Naive thymus-derived CD4-positive, alpha-beta T cell (primary cell): ENCODE results near the gene RHOJ. TPM values are rescaled to one million over a fixed set of nuclear protein-coding genes. Genes with fewer than 3 reads are reported as not detected.

ENCODE experiments used
- ATAC-seq: fragments of 150-1000 bp; cut with Tn5 transposase; 2 replicates; pipeline ENCODE4 v1.10.0; 2021; ENCODE audit warnings: mild to moderate bottlenecking, moderate library complexity
- CTCF ChIA-PET: fragments of 350-600 bp; sonication (Branson Sonifier 250); formaldehyde crosslinking; loops from one replicate; lab custom pipeline; 2021; ENCODE audit warnings: antibody characterized with exemption; lab: Charles Lee
- POLR2A ChIA-PET: fragments of 350-600 bp; sonication (Branson Sonifier 250); formaldehyde crosslinking; loops from one replicate; lab custom pipeline; 2021; ENCODE audit warnings: antibody characterized with exemption, inconsistent platforms; lab: Charles Lee
- DNase-seq, 9 donors: peaks; one replicate each; pipeline versions ENCODE4 v3.0.0 to v3.0.0-alpha.2; 2020 to 2022; ENCODE audit warnings: mixed read lengths in 1 of 9
- H3K27ac ChIP-seq: one replicate; pipeline ENCODE4 v1.7.0; 2013; ENCODE audit warnings: mild to moderate bottlenecking, low read depth, low read length, moderate library complexity
- H3K27me3 ChIP-seq, 2 donors: one replicate each; pipeline ENCODE4 v1.7.0; 2013; ENCODE audit warnings: low read length in 2 of 2, mild to moderate bottlenecking in 2 of 2, moderate library complexity in 2 of 2; ENCODE audit not compliant: control insufficient read depth in 2 of 2, insufficient read depth in 2 of 2
- H3K36me3 ChIP-seq, 3 experiments: 1 replicate in 2 of 3; 2 replicates in 1 of 3; pipeline ENCODE4 v1.7.0; 2013; ENCODE audit warnings: low read length in 3 of 3, mild to moderate bottlenecking in 3 of 3, moderate library complexity in 1 of 3; ENCODE audit not compliant: insufficient read depth in 3 of 3, control insufficient read depth in 2 of 3
- H3K4me1 ChIP-seq, 2 donors: one replicate each; pipeline ENCODE4 v1.7.0; 2013; ENCODE audit warnings: low read length in 2 of 2, mild to moderate bottlenecking in 2 of 2, moderate library complexity in 1 of 2; ENCODE audit not compliant: control insufficient read depth in 2 of 2, insufficient read depth in 2 of 2
- H3K4me3 ChIP-seq: 2 replicates; pipeline ENCODE4 v1.7.0; 2013; ENCODE audit warnings: mild to moderate bottlenecking, low read length
- H3K9me3 ChIP-seq, 3 experiments: 1 replicate in 2 of 3; 2 replicates in 1 of 3; pipeline ENCODE4 v1.7.0; 2013; ENCODE audit warnings: low read length in 3 of 3; ENCODE audit not compliant: control insufficient read depth in 2 of 3
- H3K27ac Mint-ChIP-seq, 9 donors: one replicate each; pipeline ENCODE4 v1.8.0; 2020 to 2022; ENCODE audit warnings: mixed read lengths in 9 of 9, mild to moderate bottlenecking in 8 of 9, moderate library complexity in 5 of 9, inconsistent platforms in 2 of 9
- H3K27me3 Mint-ChIP-seq, 5 donors: one replicate each; pipeline ENCODE4 v1.8.0; 2021 to 2022; ENCODE audit warnings: mixed read lengths in 5 of 5, mild to moderate bottlenecking in 1 of 5
- H3K36me3 Mint-ChIP-seq, 5 donors: one replicate each; pipeline ENCODE4 v1.8.0; 2020 to 2022; ENCODE audit warnings: mixed read lengths in 5 of 5, mild to moderate bottlenecking in 3 of 5, inconsistent platforms in 1 of 5
- H3K4me1 Mint-ChIP-seq, 7 donors: one replicate each; pipeline ENCODE4 v1.8.0; 2020 to 2022; ENCODE audit warnings: mixed read lengths in 7 of 7, mild to moderate bottlenecking in 3 of 7, inconsistent platforms in 1 of 7
- H3K4me3 Mint-ChIP-seq, 10 donors: one replicate each; pipeline ENCODE4 v1.8.0; 2020 to 2022; ENCODE audit warnings: mild to moderate bottlenecking in 10 of 10, mixed read lengths in 10 of 10, moderate library complexity in 6 of 10, inconsistent platforms in 2 of 10
- H3K9me3 Mint-ChIP-seq, 11 donors: one replicate each; pipeline ENCODE4 v1.8.0; 2020 to 2022; ENCODE audit warnings: mixed read lengths in 11 of 11, mild to moderate bottlenecking in 4 of 11, inconsistent platforms in 1 of 11, moderate library complexity in 1 of 11
- intact Hi-C, 2 donors: fragments of 100-400 bp; cut with micrococcal nuclease; formaldehyde crosslinking; loops; one replicate each; pipeline ENCODE4 v1.15.1; 2023
- polyA plus RNA-seq, 2 donors: library from polyadenylated mRNA; unstranded; fragments of 300-500 nt; fragmentation: Illumina TruSeq; gene quantifications; one replicate each; pipeline ENCODE4 v1.2.3, GENCODE V29; 2021
- total RNA-seq, 6 experiments: library from RNA in 5 of 6; stranded (reverse) in 5 of 6; gene quantifications; 1 replicate in 5 of 6; 2 replicates in 1 of 6; pipeline ENCODE4 v1.2.3 and lab custom pipeline; 2021 to 2026

The RHOJ gene
- total and polyA plus RNA-seq, 7 experiments from 2014 or later, result not detected

DNA sequence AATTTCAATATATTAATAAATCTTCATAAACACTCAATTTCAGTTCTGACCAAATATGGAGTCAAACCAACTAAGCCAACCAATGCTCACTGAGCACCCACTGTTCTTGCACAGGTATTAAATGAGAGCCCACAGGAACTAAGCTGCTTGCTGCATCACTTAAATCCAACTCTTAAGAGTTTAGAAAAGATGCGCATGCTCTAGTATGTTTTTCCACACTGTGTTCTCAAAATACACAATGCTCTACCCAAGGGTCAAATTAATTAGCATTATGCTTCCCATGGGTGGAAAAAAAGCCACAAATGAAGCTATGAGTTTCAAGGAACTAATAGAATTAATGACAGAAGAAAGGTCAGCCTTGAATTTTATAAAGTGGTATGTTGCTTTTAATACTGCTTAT lies 118.2 kb downstream of the RHOJ start:
- no peaks in the 10 kb centered on the region for H3K36me3 Mint-ChIP-seq
- no peaks in the 10 kb centered on the region for H3K4me1 Mint-ChIP-seq
- no peaks in the 10 kb centered on the region for H3K9me3 ChIP-seq
- H3K9me3 Mint-ChIP-seq, result peaks cover 0 to 4% (median 0%) of the 10 kb centered on the region in 11 donors
- no peaks in the 10 kb centered on the region for H3K27me3 ChIP-seq
- no peaks in the 10 kb centered on the region for H3K4me1 ChIP-seq
- peaks cover 5 to 26% (median 12%) of the 10 kb centered on the region in 5 donors for H3K27me3 Mint-ChIP-seq
- intact Hi-C loops, result no loop called here
- no peak overlapping the region for H3K4me3 ChIP-seq
- no peaks in the 10 kb centered on the region for H3K36me3 ChIP-seq
- CTCF ChIA-PET, result no interaction called here
- no peak overlapping the region for H3K4me3 Mint-ChIP-seq
- no peak for DNase-seq
- ATAC-seq, result no peak
- no peak overlapping the region for H3K27ac Mint-ChIP-seq
- POLR2A ChIA-PET, result no interaction called here
- no peak overlapping the region for H3K27ac ChIP-seq

DNA sequence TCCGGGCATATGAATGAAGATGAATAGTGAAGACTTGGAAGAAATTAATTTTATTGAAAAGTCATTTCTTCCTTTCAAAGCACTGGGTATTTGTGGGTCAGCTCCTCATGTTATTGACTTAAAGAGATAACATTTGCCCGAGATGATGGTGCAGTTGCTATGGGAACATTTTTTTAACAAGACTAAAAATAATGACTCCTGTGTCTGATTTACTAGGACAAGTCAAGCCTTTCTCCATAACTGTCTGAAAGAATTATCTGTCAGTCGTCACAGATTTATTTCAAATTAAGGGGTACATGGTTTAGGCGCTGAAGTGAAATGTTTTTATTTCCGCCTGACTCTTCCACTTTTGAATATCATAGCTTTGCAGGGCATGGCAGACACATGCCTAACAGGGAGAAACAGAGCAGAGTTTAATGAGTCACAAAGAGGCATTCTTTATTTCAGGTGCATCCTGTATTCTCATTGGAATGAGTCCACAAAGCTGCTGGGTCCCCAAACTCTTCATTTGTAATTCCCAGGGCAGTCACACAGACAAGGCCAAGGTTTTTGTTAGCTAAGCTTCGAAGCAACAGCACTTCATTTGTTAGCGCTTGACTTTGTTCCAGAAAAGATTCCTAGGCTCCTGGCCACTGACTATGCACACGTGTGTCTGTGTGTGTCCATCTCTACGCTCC lies 118.8 kb downstream of the RHOJ start:
- H3K4me3 ChIP-seq, result no peak overlapping the region
- no peaks in the 10 kb centered on the region for H3K9me3 ChIP-seq
- Mint-ChIP-seq H3K4me1 (no peaks in the 10 kb centered on the region), H3K4me3 (no peak overlapping the region), H3K27ac (no peak overlapping the region), H3K27me3 (peaks cover 5 to 23% (median 12%) of the 10 kb centered on the region in 5 donors), H3K9me3 (peaks cover 0 to 4% (median 0%) of the 10 kb centered on the region in 11 donors), H3K36me3 (no peaks in the 10 kb centered on the region)
- CTCF ChIA-PET, result no interaction called here
- H3K27ac ChIP-seq, result no peak overlapping the region
- H3K36me3 ChIP-seq, result no peaks in the 10 kb centered on the region
- peaks cover 0 to 2% of the 10 kb centered on the region in 2 donors for H3K27me3 ChIP-seq
- no peaks in the 10 kb centered on the region for H3K4me1 ChIP-seq
- intact Hi-C loops, result no loop called here
- POLR2A ChIA-PET, result no interaction called here
- ATAC-seq (no peak), DNase-seq (no peak)

DNA sequence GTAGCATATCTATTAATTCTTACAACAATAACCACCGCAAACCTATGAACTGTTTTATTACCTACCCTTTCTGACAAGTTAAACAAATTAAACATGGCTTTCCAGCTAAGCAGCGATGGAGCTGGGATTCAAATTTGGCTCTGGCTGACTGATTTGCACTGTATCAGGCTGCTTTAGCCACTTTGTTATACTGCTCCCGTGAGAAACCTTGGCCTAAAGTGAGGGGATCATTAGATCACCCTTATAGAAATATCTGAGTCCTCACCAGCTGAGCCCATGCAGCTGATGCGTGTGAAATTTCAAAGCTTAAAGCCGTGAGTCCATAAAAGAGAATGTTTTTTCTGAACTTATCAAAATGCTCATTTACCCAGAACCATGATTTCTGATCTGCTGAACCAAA lies 122.6 kb downstream of the RHOJ start:
- POLR2A ChIA-PET, result interaction anchor here (0.6 kb wide), 1 partner anchor 38 kb away, joined by 4 read pairs; no protein-coding TSS in a partner anchor
- Mint-ChIP-seq H3K9me3 (peaks cover 0 to 8% (median 0%) of the 10 kb centered on the region in 11 donors), H3K27me3 (peaks cover 0 to 21% (median 11%) of the 10 kb centered on the region in 5 donors), H3K4me1 (no peaks in the 10 kb centered on the region), H3K4me3 (no peak overlapping the region), H3K27ac (no peak overlapping the region), H3K36me3 (no peaks in the 10 kb centered on the region)
- H3K27ac ChIP-seq, result no peak overlapping the region
- no peaks in the 10 kb centered on the region for H3K9me3 ChIP-seq
- peaks cover 0 to 2% of the 10 kb centered on the region in 2 donors for H3K27me3 ChIP-seq
- H3K36me3 ChIP-seq, result no peaks in the 10 kb centered on the region
- CTCF ChIA-PET, result no interaction called here
- no peak overlapping the region for H3K4me3 ChIP-seq
- intact Hi-C loops, result no loop called here
- H3K4me1 ChIP-seq, result no peaks in the 10 kb centered on the region
- no peak for DNase-seq
- no peak for ATAC-seq

DNA sequence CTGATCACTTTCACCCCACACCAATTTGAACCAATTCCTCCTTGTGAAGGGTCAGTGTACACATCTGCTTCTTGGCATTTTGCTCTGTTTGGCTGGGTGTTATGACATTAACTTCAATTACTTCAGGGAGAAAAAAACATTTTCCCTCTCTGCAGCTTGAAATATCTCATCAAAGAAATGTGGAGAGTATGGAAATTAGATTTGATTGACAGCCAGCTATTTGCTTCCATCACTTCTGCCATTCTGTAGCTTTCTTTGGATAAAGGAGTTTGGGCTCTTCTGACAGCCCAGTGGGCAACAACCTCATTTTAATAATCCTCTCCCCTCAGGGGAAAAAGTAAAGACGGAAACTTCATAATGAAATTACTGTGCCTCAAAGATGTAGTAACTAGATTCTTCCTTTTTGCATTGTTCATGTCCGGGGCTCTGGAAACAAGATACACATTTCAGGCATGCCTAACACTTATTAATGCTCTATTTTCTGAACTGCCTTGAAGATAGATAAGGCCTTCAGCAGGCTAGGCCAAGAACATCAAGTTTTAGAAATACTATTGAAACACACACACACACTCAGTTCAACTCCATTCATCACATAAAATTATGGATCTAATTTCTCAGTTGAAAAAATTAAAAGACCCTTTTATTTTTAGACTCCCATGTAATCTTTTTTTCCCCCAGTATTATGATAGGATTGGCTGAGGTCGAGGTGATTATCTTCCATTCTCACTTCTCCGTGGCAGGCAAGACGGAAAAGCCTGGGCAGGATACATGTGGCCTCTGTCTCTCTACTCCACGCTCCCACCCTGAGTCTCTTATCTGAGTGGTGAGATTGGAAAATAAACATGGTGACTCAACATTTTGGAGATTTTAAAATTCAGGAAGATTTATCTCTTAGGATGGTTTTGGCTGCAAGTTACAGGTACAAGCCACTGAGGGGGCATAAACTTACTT lies 124.8 kb downstream of the RHOJ start:
- Histone ChIP-seq H3K27ac (no peak overlapping the region), H3K4me1 (no peaks in the 10 kb centered on the region), H3K4me3 (no peak overlapping the region), H3K9me3 (no peaks in the 10 kb centered on the region), H3K27me3 (peaks cover 0 to 2% of the 10 kb centered on the region in 2 donors), H3K36me3 (no peaks in the 10 kb centered on the region)
- intact Hi-C loops, result no loop called here
- Mint-ChIP-seq H3K27ac (no peak overlapping the region), H3K9me3 (peaks cover 0 to 8% (median 0%) of the 10 kb centered on the region in 11 donors), H3K36me3 (no peaks in the 10 kb centered on the region), H3K27me3 (peaks cover 10 to 22% (median 13%) of the 10 kb centered on the region in 5 donors), H3K4me1 (no peaks in the 10 kb centered on the region), H3K4me3 (no peak overlapping the region)
- CTCF ChIA-PET, result no interaction called here
- DNase-seq (no peak), ATAC-seq (no peak)
- POLR2A ChIA-PET, result no interaction called here

DNA sequence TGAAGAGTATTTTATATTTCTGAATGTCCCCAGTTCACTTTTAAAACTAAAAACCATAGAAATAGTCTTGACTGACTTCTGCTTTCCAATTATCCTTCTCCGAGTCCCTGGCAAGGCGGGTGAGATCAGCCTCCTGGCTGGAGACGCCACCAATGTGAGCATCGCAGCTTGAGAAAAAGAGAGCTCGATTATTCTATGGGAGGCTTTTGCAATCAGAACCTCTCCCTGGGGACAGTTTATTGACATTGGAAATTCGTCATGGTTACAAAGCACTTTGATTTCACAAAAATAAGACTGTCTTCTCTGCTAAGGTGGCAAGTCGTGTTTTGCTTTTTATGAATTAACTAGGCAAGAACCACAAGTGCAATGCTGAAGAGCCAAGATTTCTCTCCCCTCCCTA lies 138.1 kb downstream of the RHOJ start:
- no peaks in the 10 kb centered on the region for H3K36me3 Mint-ChIP-seq
- ATAC-seq (no peak), DNase-seq (no peak)
- ChIA-PET CTCF (no interaction called here), POLR2A (no interaction called here)
- H3K27ac Mint-ChIP-seq, result no peak overlapping the region
- Histone ChIP-seq H3K27ac (no peak overlapping the region), H3K4me1 (no peaks in the 10 kb centered on the region), H3K27me3 (no peaks in the 10 kb centered on the region), H3K4me3 (no peak overlapping the region), H3K36me3 (no peaks in the 10 kb centered on the region), H3K9me3 (no peaks in the 10 kb centered on the region)
- intact Hi-C loops, result no loop called here
- H3K4me3 Mint-ChIP-seq, result no peak overlapping the region
- no peaks in the 10 kb centered on the region for H3K4me1 Mint-ChIP-seq
- peaks cover 21 to 47% (median 29%) of the 10 kb centered on the region in 5 donors for H3K27me3 Mint-ChIP-seq
- H3K9me3 Mint-ChIP-seq, result peaks cover 0 to 6% (median 2%) of the 10 kb centered on the region in 11 donors
